GM19035 (cell line): ENCODE measurements around the gene ARHGEF5.
"Not testable (repeated sequence)": the region's sequence is repeated elsewhere in the genome, so short reads cannot be mapped to it uniquely, and the experiment has no call there.

Experiments used
- ATAC-seq: cut with Tn5 transposase; IDR thresholded peaks from one replicate; pipeline ENCODE4 v1.9.1; 2021; ENCODE audit not compliant: unreplicated experiment

The ARHGEF5 gene

GRCh38 chr7:144355176-144355822, at the start of gene ARHGEF5:
Gene ARHGEF5 (plus strand): TSS chr7:144355402. CDS start chr7:144362670, 7,268 bp downstream.
- ATAC-seq, result peak; percentile 76

- ATAC-seq, result not testable (repeated sequence)
These were observed 45.5 kb upstream of the ARHGEF5 start for GRCh38 chr7:144309702-144310101.

- ATAC-seq, result not testable (repeated sequence)
These were observed 44.0 kb upstream of the ARHGEF5 start for GRCh38 chr7:144311218-144311617.

- ATAC-seq, result not testable (repeated sequence)
These were observed 43.2 kb upstream of the ARHGEF5 start, which contains the start of gene OR2A1 for GRCh38 chr7:144311872-144312469. Gene OR2A1 (plus strand): TSS chr7:144312419. CDS start chr7:144318125, 5,706 bp downstream.

GRCh38 chr7:144317537-144317936, 37.7 kb upstream of the ARHGEF5 start:
- ATAC-seq, result not testable (repeated sequence)

- not testable (repeated sequence) for ATAC-seq
These were observed 35.7 kb upstream of the ARHGEF5 start for GRCh38 chr7:144319547-144319946.

- not testable (repeated sequence) for ATAC-seq
These were observed 33.5 kb upstream of the ARHGEF5 start for GRCh38 chr7:144321677-144322206.

GRCh38 chr7:144323359-144323758, 31.8 kb upstream of the ARHGEF5 start:
- not testable (repeated sequence) for ATAC-seq

GRCh38 chr7:144325868-144326267, 29.3 kb upstream of the ARHGEF5 start:
- ATAC-seq, result not testable (repeated sequence)

- not testable (repeated sequence) for ATAC-seq
These were observed 25.2 kb upstream of the ARHGEF5 start for GRCh38 chr7:144330044-144330443.

- ATAC-seq, result peak; percentile 51
These were observed 23.8 kb upstream of the ARHGEF5 start for GRCh38 chr7:144331221-144331995.

- ATAC-seq, result not testable (repeated sequence)
These were observed 23.3 kb upstream of the ARHGEF5 start for GRCh38 chr7:144331996-144332288.

GRCh38 chr7:144348625-144349024, 6.6 kb upstream of the ARHGEF5 start:
- ATAC-seq, result not testable (repeated sequence)

- not testable (repeated sequence) for ATAC-seq
These were observed 3.5 kb upstream of the ARHGEF5 start for GRCh38 chr7:144351667-144352066.

GRCh38 chr7:144356185-144356584, 983 bp downstream of the ARHGEF5 start:
- ATAC-seq, result not testable (repeated sequence)

- ATAC-seq, result not testable (repeated sequence)
These were observed 1.7 kb downstream of the ARHGEF5 start for GRCh38 chr7:144356860-144357259.

- not testable (repeated sequence) for ATAC-seq
These were observed 6.9 kb downstream of the ARHGEF5 start for GRCh38 chr7:144362061-144362460.

- not testable (repeated sequence) for ATAC-seq
These were observed 10.3 kb downstream of the ARHGEF5 start for GRCh38 chr7:144365523-144365922.

- not testable (repeated sequence) for ATAC-seq
These were observed 12.0 kb downstream of the ARHGEF5 start for GRCh38 chr7:144367250-144367649.

- ATAC-seq, result not testable (repeated sequence)
These were observed 14.0 kb downstream of the ARHGEF5 start for GRCh38 chr7:144369221-144369620.

GRCh38 chr7:144378651-144379050, 23.4 kb downstream of the ARHGEF5 start:
- ATAC-seq, result no peak
